Fibroblast of villous mesenchyme (primary cell): Measurements from ENCODE around the gene SLC35A3. TPM values are rescaled to one million over a fixed set of nuclear protein-coding genes. Genes with fewer than 3 reads are reported as not detected.
"Not testable (repeated sequence)": the region's sequence is repeated elsewhere in the genome, so short reads cannot be mapped to it uniquely, and the experiment has no call there.

Experiments used
- DNase-seq: peaks from one replicate; pipeline ENCODE4 v3.0.0-alpha.2; 2010; ENCODE audit warnings: low read depth
- H3K4me3 ChIP-seq: 2 replicates; pipeline ENCODE4 v1.5.1; 2011; ENCODE audit warnings: low read depth, mild to moderate bottlenecking, low read length
- CTCF ChIP-seq: IDR thresholded peaks from 2 replicates; pipeline ENCODE4 v1.5.1; 2012; ENCODE audit warnings: low read depth, mild to moderate bottlenecking, low read length; ENCODE audit not compliant: insufficient read depth
- total RNA-seq: library from RNA; depleted of rRNA; stranded (reverse); fragments of >200 nt; gene quantifications from 2 replicates; pipeline ENCODE4 v1.2.3, GENCODE V29; 2012

The SLC35A3 gene
- total RNA-seq, 1 donor = 28.1 TPM

- no peak for DNase-seq
- no peak for TF ChIP-seq CTCF
- no peak overlapping the region for H3K4me3 ChIP-seq
These were observed 25.6 kb upstream of the SLC35A3 start for GRCh38 chr1:99944192-99944591.

GRCh38 chr1:99945174-99945573 is 24.6 kb upstream of the SLC35A3 start:
- DNase-seq = no peak
- no peak for TF ChIP-seq CTCF
- H3K4me3 ChIP-seq = no peak overlapping the region

- H3K4me3 ChIP-seq = no peak overlapping the region
- no peak for DNase-seq
- TF ChIP-seq CTCF = no peak
These were observed 19.3 kb upstream of the SLC35A3 start for GRCh38 chr1:99950486-99950885.

- no peak overlapping the region for H3K4me3 ChIP-seq
- no peak for DNase-seq
- TF ChIP-seq CTCF = no peak
These were observed 17.3 kb upstream of the SLC35A3 start for GRCh38 chr1:99952522-99952921.

- DNase-seq = no peak
- TF ChIP-seq CTCF = no peak
- H3K4me3 ChIP-seq = no peak overlapping the region
These were observed 14.4 kb upstream of the SLC35A3 start for GRCh38 chr1:99955375-99955774.

- DNase-seq = peak; percentile 88
- TF ChIP-seq CTCF = peak; percentile 13
These were observed 13.0 kb upstream of the SLC35A3 start for GRCh38 chr1:99956755-99957154.

GRCh38 chr1:99957818-99958217 is 12.0 kb upstream of the SLC35A3 start:
- H3K4me3 ChIP-seq = no peak overlapping the region
- no peak for DNase-seq
- TF ChIP-seq CTCF = no peak

More at GRCh38 chr1:99956755-99957154, 13.0 kb upstream of the SLC35A3 start:
- H3K4me3 ChIP-seq = no peak overlapping the region

- H3K4me3 ChIP-seq, DNase-seq: not testable (repeated sequence)
These were observed 10.5 kb upstream of the SLC35A3 start for GRCh38 chr1:99959189-99959705.

- not testable (repeated sequence) for H3K4me3 ChIP-seq, DNase-seq
These were observed 9.5 kb upstream of the SLC35A3 start for GRCh38 chr1:99960260-99960659.
